GM19099 (cell line): ENCODE data around the gene SLC18A3.

Experiments
- POLR2A ChIP-seq: IDR thresholded peaks from 3 replicates; pipeline ENCODE4 v1.6.1; 2011; ENCODE audit warnings: low read depth; ENCODE audit not compliant: insufficient read length; ENCODE audit errors: extremely low read depth

Gene SLC18A3

GRCh38 chr10:49614242-49615198 lies 4.4 kb downstream of the SLC18A3 start:
- TF ChIP-seq POLR2A: no peak

DNA sequence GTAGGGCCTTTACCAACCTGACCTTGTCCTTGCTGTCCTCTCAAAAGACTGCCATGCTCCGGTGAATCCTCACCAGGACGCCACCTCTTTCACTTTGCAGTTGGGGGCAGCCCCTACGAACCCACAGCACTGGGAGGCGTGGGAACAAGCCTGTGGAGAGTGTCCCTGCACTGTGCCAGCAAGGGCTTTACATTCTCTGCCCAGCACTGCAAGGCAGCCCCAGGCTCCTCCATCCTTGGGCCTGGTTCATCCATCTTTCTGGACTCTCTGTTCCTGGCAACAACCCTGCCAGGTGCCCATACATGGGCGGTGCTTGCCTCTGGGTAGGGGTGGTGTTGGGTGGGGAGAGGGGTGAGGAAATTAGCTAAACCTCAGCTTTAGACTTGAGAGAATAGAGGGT lies 5.1 kb downstream of the SLC18A3 start:
- TF ChIP-seq POLR2A: no peak

- no peak for TF ChIP-seq POLR2A
Observed at GRCh38 chr10:49615721-49616120, 5.6 kb downstream of the SLC18A3 start.

- no peak for TF ChIP-seq POLR2A
Observed at GRCh38 chr10:49616421-49617101, 6.5 kb downstream of the SLC18A3 start.

GRCh38 chr10:49617121-49618020 lies 7.3 kb downstream of the SLC18A3 start:
- no peak for TF ChIP-seq POLR2A

DNA sequence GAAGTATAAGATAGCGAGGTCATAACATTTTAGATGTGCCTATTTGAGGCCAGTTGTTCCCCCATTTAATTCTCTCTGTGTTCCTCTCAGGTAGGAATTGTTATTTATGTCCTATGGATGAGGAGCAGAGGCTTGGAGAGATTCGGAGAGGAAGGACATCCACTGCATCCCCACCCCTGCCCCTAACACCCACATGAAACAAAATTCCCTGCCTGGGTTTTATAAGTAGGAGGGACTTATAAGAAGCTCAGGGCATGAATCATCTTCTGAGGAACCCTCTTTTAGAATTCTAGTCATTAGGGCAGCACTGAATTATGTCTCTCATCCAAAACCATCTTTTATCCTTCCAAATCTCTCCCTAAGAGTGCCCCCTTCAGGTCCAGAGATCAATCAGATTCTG lies 8.7 kb downstream of the SLC18A3 start:
- no peak for TF ChIP-seq POLR2A

- no peak for TF ChIP-seq POLR2A
Observed at GRCh38 chr10:49619613-49620012, 9.5 kb downstream of the SLC18A3 start.

GRCh38 chr10:49620286-49620810 lies 10.2 kb downstream of the SLC18A3 start:
- TF ChIP-seq POLR2A: no peak

GRCh38 chr10:49620841-49621378 lies 10.8 kb downstream of the SLC18A3 start:
- TF ChIP-seq POLR2A: no peak

- TF ChIP-seq POLR2A: no peak
Observed at GRCh38 chr10:49621561-49621960, 11.5 kb downstream of the SLC18A3 start.

- no peak for TF ChIP-seq POLR2A
Observed at GRCh38 chr10:49622426-49623425, 12.6 kb downstream of the SLC18A3 start.

GRCh38 chr10:49624629-49625028 lies 14.5 kb downstream of the SLC18A3 start:
- no peak for TF ChIP-seq POLR2A

- no peak for TF ChIP-seq POLR2A
Observed at GRCh38 chr10:49625411-49625810, 15.3 kb downstream of the SLC18A3 start.

DNA sequence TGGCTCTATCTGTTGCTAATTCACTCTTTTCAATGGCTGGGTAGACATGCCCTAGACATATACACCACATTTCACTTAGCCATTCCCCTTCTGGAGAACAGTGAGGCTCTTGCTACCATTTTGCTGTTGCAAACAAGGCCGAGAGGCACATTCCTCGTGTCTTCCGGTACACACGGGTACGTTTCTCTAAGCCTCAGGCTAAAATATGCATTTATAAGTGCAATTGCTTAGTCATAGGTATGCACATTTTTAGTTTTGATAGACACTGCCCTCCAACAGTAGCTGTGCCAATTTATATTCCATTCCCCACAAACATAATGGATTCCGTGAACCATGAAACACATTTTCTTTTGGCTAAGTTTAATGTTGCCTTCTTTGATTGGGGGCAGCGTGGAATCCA lies 16.9 kb downstream of the SLC18A3 start:
- TF ChIP-seq POLR2A: no peak

GRCh38 chr10:49627644-49628247 lies 17.6 kb downstream of the SLC18A3 start:
- TF ChIP-seq POLR2A: no peak
